HL-60 (cell line): ENCODE data around the gene KCNE4.

ENCODE experiments used
- DNase-seq, 2 experiments: peaks; one replicate each; pipeline ENCODE4 v3.0.0-alpha.2; 2010 to 2020; ENCODE audit warnings: low read depth in 1 of 2, low spot score in 1 of 2
- H3K27ac ChIP-seq: fragments of 250-450 bp; sonication (Bioruptor Pico); replicated peaks from 2 replicates; pipeline ENCODE4 v1.5.1; 2020; ENCODE audit warnings: mild to moderate bottlenecking, moderate library complexity
- H3K27me3 ChIP-seq: fragments of 250-450 bp; sonication (Bioruptor Pico); 2 replicates; pipeline ENCODE4 v1.5.1; 2021; ENCODE audit warnings: mild to moderate bottlenecking, moderate library complexity; ENCODE audit not compliant: insufficient read depth, poor library complexity, severe bottlenecking
- H3K4me3 ChIP-seq: replicated peaks from 2 replicates; pipeline ENCODE4 v1.5.1; 2011; ENCODE audit warnings: mild to moderate bottlenecking, control low read depth, low read length; ENCODE audit not compliant: insufficient read depth
- CTCF ChIP-seq: IDR thresholded peaks from one replicate; pipeline ENCODE4 v1.5.1; 2011; ENCODE audit warnings: low read length, control low read depth, inconsistent platforms; ENCODE audit not compliant: insufficient read depth
- GABPA ChIP-seq: IDR thresholded peaks from 2 replicates; pipeline ENCODE4 v1.6.1; 2012; ENCODE audit warnings: low read depth
- POLR2AphosphoS5 ChIP-seq: IDR thresholded peaks from 2 replicates; pipeline ENCODE4 v1.6.1; 2012; ENCODE audit warnings: low read depth
- SPI1 ChIP-seq: IDR thresholded peaks from 2 replicates; pipeline ENCODE4 v1.6.1; 2012; ENCODE audit warnings: low read depth, mild to moderate bottlenecking, borderline replicate concordance
- TF ChIP-seq, protein P1 (sequence below): IDR thresholded peaks from 2 replicates; pipeline ENCODE4 v1.6.1; 2012; ENCODE audit warnings: low read depth; ENCODE audit not compliant: insufficient replicate concordance

The KCNE4 gene

GRCh38 chr2:223082706-223083105 lies 30.7 kb downstream of the KCNE4 start:
- no peak overlapping the region for H3K4me3 ChIP-seq
- no peak overlapping the region for H3K27ac ChIP-seq
- no peak for DNase-seq
- TF ChIP-seq, protein P1, sequence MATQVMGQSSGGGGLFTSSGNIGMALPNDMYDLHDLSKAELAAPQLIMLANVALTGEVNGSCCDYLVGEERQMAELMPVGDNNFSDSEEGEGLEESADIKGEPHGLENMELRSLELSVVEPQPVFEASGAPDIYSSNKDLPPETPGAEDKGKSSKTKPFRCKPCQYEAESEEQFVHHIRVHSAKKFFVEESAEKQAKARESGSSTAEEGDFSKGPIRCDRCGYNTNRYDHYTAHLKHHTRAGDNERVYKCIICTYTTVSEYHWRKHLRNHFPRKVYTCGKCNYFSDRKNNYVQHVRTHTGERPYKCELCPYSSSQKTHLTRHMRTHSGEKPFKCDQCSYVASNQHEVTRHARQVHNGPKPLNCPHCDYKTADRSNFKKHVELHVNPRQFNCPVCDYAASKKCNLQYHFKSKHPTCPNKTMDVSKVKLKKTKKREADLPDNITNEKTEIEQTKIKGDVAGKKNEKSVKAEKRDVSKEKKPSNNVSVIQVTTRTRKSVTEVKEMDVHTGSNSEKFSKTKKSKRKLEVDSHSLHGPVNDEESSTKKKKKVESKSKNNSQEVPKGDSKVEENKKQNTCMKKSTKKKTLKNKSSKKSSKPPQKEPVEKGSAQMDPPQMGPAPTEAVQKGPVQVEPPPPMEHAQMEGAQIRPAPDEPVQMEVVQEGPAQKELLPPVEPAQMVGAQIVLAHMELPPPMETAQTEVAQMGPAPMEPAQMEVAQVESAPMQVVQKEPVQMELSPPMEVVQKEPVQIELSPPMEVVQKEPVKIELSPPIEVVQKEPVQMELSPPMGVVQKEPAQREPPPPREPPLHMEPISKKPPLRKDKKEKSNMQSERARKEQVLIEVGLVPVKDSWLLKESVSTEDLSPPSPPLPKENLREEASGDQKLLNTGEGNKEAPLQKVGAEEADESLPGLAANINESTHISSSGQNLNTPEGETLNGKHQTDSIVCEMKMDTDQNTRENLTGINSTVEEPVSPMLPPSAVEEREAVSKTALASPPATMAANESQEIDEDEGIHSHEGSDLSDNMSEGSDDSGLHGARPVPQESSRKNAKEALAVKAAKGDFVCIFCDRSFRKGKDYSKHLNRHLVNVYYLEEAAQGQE = no peak
- TF ChIP-seq POLR2AphosphoS5 (no peak), SPI1 (no peak), CTCF (no peak), GABPA (no peak)
- H3K27me3 ChIP-seq = no peaks in the 10 kb centered on the region

GRCh38 chr2:223083402-223084070 lies 31.5 kb downstream of the KCNE4 start:
- Histone ChIP-seq H3K27me3 (no peaks in the 10 kb centered on the region), H3K4me3 (no peak overlapping the region), H3K27ac (no peak overlapping the region)
- no peak for DNase-seq
- TF ChIP-seq, protein P1 = no peak

- TF ChIP-seq GABPA = no peak
- no peak for TF ChIP-seq POLR2AphosphoS5
- TF ChIP-seq, protein P1 = no peak
- no peak for TF ChIP-seq CTCF
- H3K27ac ChIP-seq = no peak overlapping the region
- no peak for DNase-seq
These were observed 32.9 kb downstream of the KCNE4 start for GRCh38 chr2:223084873-223085272.

More at GRCh38 chr2:223084873-223085272, 32.9 kb downstream of the KCNE4 start:
- Histone ChIP-seq H3K4me3 (no peak overlapping the region), H3K27me3 (no peaks in the 10 kb centered on the region)
